ENCODE data around the gene PEX16. TPM values are rescaled to one million over a fixed set of nuclear protein-coding genes. Genes with fewer than 3 reads are reported as not detected.

The PEX16 gene
- total RNA-seq: 10 to 100 TPM; 18.3 to 25.5 (median 22.1) TPM

DNA sequence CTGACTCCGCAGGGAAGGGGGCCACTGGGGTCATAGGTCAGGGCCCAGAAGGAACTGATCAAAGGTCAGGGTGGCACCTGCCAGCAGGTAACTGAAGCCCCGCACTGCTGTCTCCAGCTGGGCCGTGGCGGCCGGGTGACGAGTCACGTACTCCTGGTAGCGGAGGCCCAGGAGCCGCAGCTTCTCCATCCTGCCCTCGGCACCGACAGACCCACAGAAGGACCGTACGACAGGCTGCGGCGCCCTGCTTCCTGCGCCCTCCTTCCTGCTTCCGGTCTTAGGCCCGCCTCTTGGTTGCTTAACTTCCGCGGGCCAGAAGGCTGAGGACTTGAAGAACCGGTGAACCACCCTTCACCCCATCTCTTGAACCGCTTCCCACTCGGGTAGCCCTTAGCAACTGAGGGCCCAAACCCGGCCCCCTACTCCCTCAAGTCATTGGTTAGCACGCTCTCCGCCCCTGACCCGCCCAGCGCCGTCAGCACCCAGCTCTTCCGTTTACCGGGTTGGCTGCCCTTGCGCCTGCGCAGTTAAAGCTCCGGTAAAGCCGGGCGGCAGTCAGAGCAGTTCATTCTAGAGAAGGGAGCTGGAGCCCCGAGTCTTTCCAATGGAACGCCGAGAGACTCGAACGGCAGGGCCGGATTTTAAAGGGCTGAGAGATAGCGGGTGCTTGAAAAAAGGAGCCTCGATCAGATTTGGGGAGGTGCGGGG, at the start of gene PEX16:
Gene PEX16, minus strand, starts transcription at position 255 of the 708 bp plus-strand sequence. Its CDS starts 66 bp downstream, at position 189.
- DNase-seq: peak; percentile 86
- H3K36me3 ChIP-seq: peaks cover 16 to 36% (median 23%) of the 10 kb centered on the region in 3 donors
- intact Hi-C loops (cut with DNase I): no loop called here
- peak within 1 kb of the TSS; percentile 88 to 92 (median 90) for H3K27ac ChIP-seq
- peaks cover 0 to 15% (median 0%) of the 10 kb centered on the region in 4 donors for H3K27me3 ChIP-seq
- WGBS, 2 donors: 0% methylated on average over 11 to 19 of the region's 45 CpGs
- peaks cover 26 to 66% (median 33%) of the 10 kb centered on the region in 3 donors for H3K4me1 ChIP-seq
- H3K9me3 ChIP-seq: no peaks in the 10 kb centered on the region
- TF ChIP-seq POLR2A (IDR thresholded peaks at IDR 0.05): peak in 3 of 4 donors; percentile 66 to 78 (median 74)
- TF ChIP-seq, protein P1, sequence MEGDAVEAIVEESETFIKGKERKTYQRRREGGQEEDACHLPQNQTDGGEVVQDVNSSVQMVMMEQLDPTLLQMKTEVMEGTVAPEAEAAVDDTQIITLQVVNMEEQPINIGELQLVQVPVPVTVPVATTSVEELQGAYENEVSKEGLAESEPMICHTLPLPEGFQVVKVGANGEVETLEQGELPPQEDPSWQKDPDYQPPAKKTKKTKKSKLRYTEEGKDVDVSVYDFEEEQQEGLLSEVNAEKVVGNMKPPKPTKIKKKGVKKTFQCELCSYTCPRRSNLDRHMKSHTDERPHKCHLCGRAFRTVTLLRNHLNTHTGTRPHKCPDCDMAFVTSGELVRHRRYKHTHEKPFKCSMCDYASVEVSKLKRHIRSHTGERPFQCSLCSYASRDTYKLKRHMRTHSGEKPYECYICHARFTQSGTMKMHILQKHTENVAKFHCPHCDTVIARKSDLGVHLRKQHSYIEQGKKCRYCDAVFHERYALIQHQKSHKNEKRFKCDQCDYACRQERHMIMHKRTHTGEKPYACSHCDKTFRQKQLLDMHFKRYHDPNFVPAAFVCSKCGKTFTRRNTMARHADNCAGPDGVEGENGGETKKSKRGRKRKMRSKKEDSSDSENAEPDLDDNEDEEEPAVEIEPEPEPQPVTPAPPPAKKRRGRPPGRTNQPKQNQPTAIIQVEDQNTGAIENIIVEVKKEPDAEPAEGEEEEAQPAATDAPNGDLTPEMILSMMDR (IDR thresholded peaks at IDR 0.05): no peak
- peak within 1 kb of the TSS; percentile 66 to 89 (median 86) for H3K4me3 ChIP-seq

DNA sequence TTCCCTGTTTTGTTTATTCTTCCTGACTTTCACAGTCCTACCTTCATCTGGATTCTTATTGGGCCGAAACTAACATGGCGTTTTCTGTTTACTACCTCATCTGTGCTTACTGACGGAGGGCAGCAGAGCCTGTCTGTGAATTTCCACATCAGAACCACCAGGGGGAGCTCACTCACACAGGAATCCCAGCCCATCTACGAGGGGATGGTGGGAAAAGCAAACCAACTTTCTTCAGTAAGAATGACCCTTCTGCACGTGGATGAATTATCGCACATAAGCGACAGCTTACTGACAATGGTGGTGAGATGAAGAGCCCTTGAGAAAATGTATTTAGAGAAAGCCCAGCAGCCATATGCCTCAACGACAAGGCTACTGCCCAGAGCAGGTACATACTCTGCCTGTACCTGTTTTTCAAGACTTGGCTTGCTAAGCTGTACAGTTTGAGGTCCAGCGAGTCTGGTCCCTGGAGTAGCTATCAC, 47.3 kb upstream of the PEX16 start:
- no peak overlapping the region for H3K4me3 ChIP-seq
- H3K4me1 ChIP-seq: peaks cover 0 to 13% (median 0%) of the 10 kb centered on the region in 3 donors
- intact Hi-C loops (cut with DNase I): no loop called here
- 12 to 26% methylated on average over 9 of the region's 9 CpGs for WGBS, 2 donors
- TF ChIP-seq POLR2A (IDR thresholded peaks at IDR 0.05): no peak
- TF ChIP-seq, protein P1 (IDR thresholded peaks at IDR 0.05): peak; percentile 83 to 93 (median 88)
- H3K9me3 ChIP-seq: no peaks in the 10 kb centered on the region
- peak overlapping the region in 3 of 4 donors; percentile 24 to 40 (median 33) for H3K27ac ChIP-seq
- DNase-seq: no peak
- peaks cover 0 to 83% (median 0%) of the 10 kb centered on the region in 3 donors for H3K36me3 ChIP-seq
- no peaks in the 10 kb centered on the region for H3K27me3 ChIP-seq

DNA sequence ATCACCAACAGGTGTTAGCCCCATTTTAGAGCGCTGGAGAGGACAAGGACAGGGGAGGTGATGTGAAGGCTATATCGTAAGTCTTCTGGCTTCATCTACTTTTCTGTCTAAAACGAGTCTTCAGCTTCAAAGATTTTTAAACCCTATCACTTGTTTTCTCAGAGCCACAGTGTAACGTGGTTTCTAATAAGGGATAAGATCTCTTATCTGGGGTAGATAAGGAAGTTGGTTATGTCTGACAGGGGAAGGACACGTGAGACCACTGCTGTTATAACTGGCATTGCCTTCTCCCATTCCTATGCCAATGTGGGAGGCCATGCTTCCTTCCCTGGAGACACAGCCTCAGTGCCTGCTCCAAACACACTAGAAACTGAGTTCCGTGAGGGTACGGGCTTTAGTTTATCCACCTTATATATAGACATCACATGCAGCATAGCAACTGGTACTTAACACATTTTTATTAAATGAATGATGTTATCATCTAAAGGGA, 44.1 kb upstream of the PEX16 start:
- H3K9me3 ChIP-seq: no peaks in the 10 kb centered on the region
- H3K27me3 ChIP-seq: no peaks in the 10 kb centered on the region
- no peak overlapping the region for H3K4me3 ChIP-seq
- WGBS, 2 donors: 82 to 88% methylated on average over 7 of the region's 7 CpGs
- intact Hi-C loops (cut with DNase I): no loop called here
- peaks cover 0 to 13% (median 0%) of the 10 kb centered on the region in 3 donors for H3K4me1 ChIP-seq
- TF ChIP-seq POLR2A (IDR thresholded peaks at IDR 0.05): no peak
- TF ChIP-seq, protein P1 (IDR thresholded peaks at IDR 0.05): no peak
- H3K36me3 ChIP-seq: peaks cover 0 to 64% (median 0%) of the 10 kb centered on the region in 3 donors
- no peak overlapping the region for H3K27ac ChIP-seq
- no peak for DNase-seq

DNA sequence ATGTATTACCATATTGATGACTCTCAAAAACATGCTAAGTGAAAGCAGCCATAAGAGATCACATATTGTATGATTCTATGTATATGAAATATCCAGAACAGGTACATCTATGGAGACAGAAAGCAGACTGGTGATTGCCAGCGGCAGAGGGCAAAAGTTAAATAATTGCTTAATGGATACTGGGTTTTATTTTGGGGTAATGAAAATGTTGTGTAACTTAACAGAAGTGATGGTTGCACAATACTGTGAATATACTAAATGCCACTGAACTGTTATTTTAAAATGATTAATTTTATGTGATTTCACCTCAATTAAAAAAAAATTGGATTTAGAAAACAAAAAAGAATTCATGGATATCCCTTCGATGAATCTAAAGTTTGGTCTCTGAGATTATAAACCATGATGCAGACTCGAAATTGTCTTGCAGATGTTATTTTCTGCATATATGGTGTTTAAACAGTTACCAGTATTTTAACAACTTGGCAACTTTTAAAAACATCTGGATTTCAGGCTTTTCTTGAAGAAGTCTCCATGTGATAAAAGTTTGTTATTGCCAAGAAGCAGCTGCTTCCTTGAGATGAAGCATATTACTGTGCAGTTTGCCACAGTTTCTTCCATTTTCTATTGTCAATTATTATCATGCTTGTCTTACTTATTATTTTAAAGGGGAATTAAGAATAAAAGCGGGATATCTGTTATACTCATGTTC, 42.9 kb upstream of the PEX16 start:
- H3K27ac ChIP-seq: no peak overlapping the region
- 68 to 73% methylated on average over 4 of the region's 4 CpGs for WGBS, 2 donors

More for the DNA sequence above, 42.9 kb upstream of the PEX16 start:
- TF ChIP-seq POLR2A (IDR thresholded peaks at IDR 0.05): no peak
- TF ChIP-seq, protein P1 (IDR thresholded peaks at IDR 0.05): no peak
- Histone ChIP-seq H3K4me3 (no peak overlapping the region), H3K27me3 (no peaks in the 10 kb centered on the region), H3K36me3 (peaks cover 0 to 62% (median 0%) of the 10 kb centered on the region in 3 donors), H3K4me1 (peaks cover 0 to 12% (median 0%) of the 10 kb centered on the region in 3 donors), H3K9me3 (no peaks in the 10 kb centered on the region)
- intact Hi-C loops (cut with DNase I): no loop called here
- no peak for DNase-seq

Measured in esophagus squamous epithelium (tissue), 5 donors.